HG02623 (cell line): Measurements from ENCODE around the gene SLITRK3.
"Not testable (repeated sequence)": the region's sequence is repeated elsewhere in the genome, so short reads cannot be mapped to it uniquely, and the experiment has no call there.

Experiments
- ATAC-seq: cut with Tn5 transposase; IDR thresholded peaks from one replicate; pipeline ENCODE4 v1.9.1; 2021; ENCODE audit warnings: moderate library complexity; ENCODE audit not compliant: unreplicated experiment

SLITRK3 gene

GRCh38 chr3:165192610-165193192, 3.5 kb downstream of the SLITRK3 start:
- ATAC-seq, result no peak

GRCh38 chr3:165191491-165191890, 4.7 kb downstream of the SLITRK3 start:
- ATAC-seq, result no peak

GRCh38 chr3:165188452-165188851, 7.7 kb downstream of the SLITRK3 start:
- ATAC-seq, result no peak

- peak; percentile 98 for ATAC-seq
Observed at GRCh38 chr3:165185707-165186327, 10.4 kb downstream of the SLITRK3 start.

GRCh38 chr3:165181556-165181955, 14.6 kb downstream of the SLITRK3 start:
- ATAC-seq, result no peak

- no peak for ATAC-seq
Observed at GRCh38 chr3:165170236-165170635, 25.9 kb downstream of the SLITRK3 start.

- ATAC-seq, result no peak
Observed at GRCh38 chr3:165169368-165169767, 26.8 kb downstream of the SLITRK3 start.

GRCh38 chr3:165162883-165163282, 33.3 kb downstream of the SLITRK3 start:
- no peak for ATAC-seq

GRCh38 chr3:165159760-165160421, 36.3 kb downstream of the SLITRK3 start:
- no peak for ATAC-seq

GRCh38 chr3:165158011-165158410, 38.2 kb downstream of the SLITRK3 start:
- no peak for ATAC-seq

GRCh38 chr3:165156757-165157420, 39.3 kb downstream of the SLITRK3 start:
- no peak for ATAC-seq

- ATAC-seq, result no peak
Observed at GRCh38 chr3:165148876-165149441, 47.2 kb downstream of the SLITRK3 start.

GRCh38 chr3:165144271-165144670, 51.9 kb downstream of the SLITRK3 start:
- ATAC-seq, result no peak

- not testable (repeated sequence) for ATAC-seq
Observed at GRCh38 chr3:165139918-165140317, 56.3 kb downstream of the SLITRK3 start.
